ENCODE measurements around the gene GSDME. TPM values are rescaled to one million over a fixed set of nuclear protein-coding genes. Genes with fewer than 3 reads are reported as not detected.

GSDME gene
- total RNA-seq, 1 donor from 2014 or later: 11.0 TPM

DNA sequence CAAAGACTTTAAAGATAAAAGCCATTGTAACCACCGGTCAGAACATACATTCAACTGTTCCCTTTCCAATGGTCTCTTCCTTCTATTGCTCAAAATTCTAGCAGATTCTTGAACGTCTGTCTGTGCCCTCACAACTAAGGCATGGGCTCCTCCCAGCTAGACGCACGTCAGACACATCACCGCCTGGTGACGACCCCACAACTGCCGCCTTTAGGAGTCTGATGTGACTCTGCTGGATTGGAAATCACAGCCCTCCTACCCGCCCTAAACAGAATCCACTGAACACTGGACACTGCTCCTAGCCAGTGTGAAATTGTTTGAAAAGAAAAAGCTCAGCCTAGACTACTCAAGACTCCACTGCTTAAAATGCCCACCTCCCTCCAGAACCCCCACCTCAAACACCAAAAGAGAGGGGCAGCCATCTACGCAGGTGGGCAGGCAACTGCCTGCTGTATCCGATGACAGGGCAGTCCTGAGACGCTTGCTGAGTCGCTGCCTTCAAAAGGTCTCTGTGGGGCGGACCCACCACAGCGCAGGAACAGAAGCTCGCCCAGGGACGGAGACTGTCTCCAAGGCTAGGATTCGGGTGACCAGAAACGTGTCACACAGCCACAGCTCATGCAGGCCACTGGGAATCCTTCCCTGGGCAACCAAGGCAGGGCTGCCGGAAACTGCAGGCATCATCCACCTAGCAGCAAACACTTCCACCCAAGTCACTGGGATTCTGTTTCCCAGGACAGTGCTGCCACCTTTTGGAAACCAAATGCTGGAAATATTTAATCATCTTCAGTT lies 34.7 kb downstream of the GSDME start:
- no peaks in the 10 kb centered on the region for H3K36me3 Mint-ChIP-seq (ENCODE audit: low read depth)
- no peak overlapping the region for H3K27ac Mint-ChIP-seq
- H3K9me3 Mint-ChIP-seq: no peaks in the 10 kb centered on the region
- intact Hi-C loops (cut with micrococcal nuclease): no loop called here
- no peak for DNase-seq (ENCODE audit: low spot score)
- peaks cover 5% of the 10 kb centered on the region for H3K27me3 Mint-ChIP-seq (ENCODE audit: insufficient read depth)
- H3K4me3 Mint-ChIP-seq: no peak overlapping the region
- H3K4me1 Mint-ChIP-seq (ENCODE audit: low read depth): peaks cover 9% of the 10 kb centered on the region

DNA sequence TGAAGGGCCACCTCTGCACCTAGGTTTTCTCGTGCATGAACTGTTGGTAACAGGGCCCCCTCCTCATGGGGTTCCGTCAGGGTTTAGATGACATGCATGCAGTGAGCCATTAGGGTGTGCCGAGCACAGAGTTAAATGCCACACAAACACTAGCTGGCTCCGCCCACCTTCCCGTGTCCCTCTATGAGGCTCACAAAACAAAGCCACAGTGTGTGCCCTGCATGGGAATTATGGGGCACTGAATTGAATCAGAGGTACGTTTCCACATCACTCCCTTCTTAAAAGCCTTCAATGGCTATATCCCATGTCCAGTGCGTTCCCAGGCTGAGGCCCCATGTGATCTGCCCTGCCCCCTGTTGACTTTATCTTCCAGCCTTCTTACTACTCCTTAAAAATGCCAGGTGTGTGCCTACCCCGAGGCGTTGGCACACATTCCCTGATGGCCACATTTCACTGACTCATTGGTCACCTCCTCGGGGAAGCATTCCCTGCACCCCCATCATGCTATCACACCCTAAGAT lies 35.7 kb downstream of the GSDME start:
- Mint-ChIP-seq H3K4me1 (ENCODE audit: low read depth) (no peaks in the 10 kb centered on the region), H3K27me3 (ENCODE audit: insufficient read depth) (peaks cover 3% of the 10 kb centered on the region), H3K9me3 (no peaks in the 10 kb centered on the region), H3K36me3 (ENCODE audit: low read depth) (no peaks in the 10 kb centered on the region), H3K27ac (no peak overlapping the region), H3K4me3 (no peak overlapping the region)
- DNase-seq (ENCODE audit: low spot score): no peak
- intact Hi-C loops (cut with micrococcal nuclease): no loop called here

DNA sequence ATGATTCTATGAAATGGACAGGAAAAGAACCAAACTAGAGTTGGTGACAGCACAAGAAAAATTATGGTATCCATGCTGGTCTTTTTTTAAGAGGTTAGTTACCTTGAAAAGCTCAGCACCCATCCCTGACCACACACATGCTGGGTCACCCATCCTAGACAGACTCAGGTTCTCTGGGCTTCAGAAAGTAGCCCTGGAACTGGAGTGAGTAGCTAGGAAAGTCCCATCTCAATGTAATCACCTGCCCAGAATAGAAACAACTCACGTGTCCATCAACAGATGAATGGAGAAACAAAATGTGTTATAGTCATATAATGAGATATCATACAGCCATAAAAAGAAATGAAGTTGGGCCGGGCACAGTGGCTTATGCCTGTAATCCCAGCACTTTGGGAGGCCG lies 37.0 kb downstream of the GSDME start:
- Mint-ChIP-seq H3K36me3 (ENCODE audit: low read depth) (no peaks in the 10 kb centered on the region), H3K4me3 (no peak overlapping the region), H3K27ac (no peak overlapping the region), H3K9me3 (no peaks in the 10 kb centered on the region), H3K4me1 (ENCODE audit: low read depth) (peaks cover 9% of the 10 kb centered on the region), H3K27me3 (ENCODE audit: insufficient read depth) (no peaks in the 10 kb centered on the region)
- intact Hi-C loops (cut with micrococcal nuclease): no loop called here
- DNase-seq (ENCODE audit: low spot score): no peak

DNA sequence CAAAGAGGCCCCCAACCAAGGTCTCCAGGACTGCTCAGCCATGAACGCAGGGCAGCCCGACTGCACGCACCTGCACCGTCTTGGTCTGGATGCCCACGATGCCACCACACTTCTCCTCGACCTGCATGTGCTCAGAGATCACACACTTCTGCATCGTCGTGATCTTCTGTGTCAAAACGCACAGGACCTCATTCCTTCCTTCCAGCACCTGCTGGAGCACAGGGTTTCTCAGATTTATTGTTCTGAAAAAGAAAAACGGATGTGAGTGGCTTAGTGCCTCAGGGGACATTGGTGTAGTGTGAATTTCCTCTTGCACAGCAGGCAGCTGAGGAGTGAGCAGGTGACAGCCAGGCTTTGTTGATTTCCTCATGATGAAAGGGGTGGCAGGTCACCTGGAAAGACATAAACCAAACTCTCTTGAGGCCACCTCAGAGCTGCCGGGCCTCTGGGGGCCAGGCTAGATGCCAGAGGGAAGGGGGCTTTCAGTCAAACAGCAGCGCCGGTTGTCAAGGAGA lies 38.2 kb downstream of the GSDME start:
- H3K36me3 Mint-ChIP-seq (ENCODE audit: low read depth): no peaks in the 10 kb centered on the region
- DNase-seq (ENCODE audit: low spot score): no peak
- H3K9me3 Mint-ChIP-seq: no peaks in the 10 kb centered on the region
- intact Hi-C loops (cut with micrococcal nuclease): loop anchor here (5.0 kb wide), 1 partner anchor 38 kb away; the partner anchor contains the start of gene GSDME
- no peaks in the 10 kb centered on the region for H3K27me3 Mint-ChIP-seq (ENCODE audit: insufficient read depth)
- no peak overlapping the region for H3K4me3 Mint-ChIP-seq
- H3K4me1 Mint-ChIP-seq (ENCODE audit: low read depth): peaks cover 13% of the 10 kb centered on the region
- H3K27ac Mint-ChIP-seq: no peak overlapping the region

DNA sequence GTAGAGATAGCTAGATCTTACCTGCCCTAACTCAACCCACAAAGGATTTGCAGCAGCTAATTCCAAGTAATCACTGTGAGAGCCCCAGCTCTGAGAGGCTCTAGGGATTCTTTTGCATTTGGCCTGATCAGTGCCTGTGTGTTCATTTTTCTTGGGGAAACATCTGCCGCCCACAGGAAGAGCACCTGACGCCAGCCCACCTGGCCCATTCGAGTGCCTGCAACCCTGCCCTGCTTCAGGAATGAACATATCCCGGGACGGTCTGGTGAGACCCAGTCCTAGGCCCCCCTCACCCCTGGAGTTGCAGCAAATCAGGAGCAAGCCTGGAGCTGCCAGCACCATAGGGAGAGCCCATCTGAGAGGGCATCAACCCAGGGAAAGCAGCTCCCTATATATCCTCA lies 38.8 kb downstream of the GSDME start:
- Mint-ChIP-seq H3K27ac (no peak overlapping the region), H3K27me3 (ENCODE audit: insufficient read depth) (peaks cover under 1% of the 10 kb centered on the region), H3K9me3 (no peaks in the 10 kb centered on the region), H3K4me3 (no peak overlapping the region), H3K36me3 (ENCODE audit: low read depth) (peaks cover under 1% of the 10 kb centered on the region), H3K4me1 (ENCODE audit: low read depth) (peaks cover 13% of the 10 kb centered on the region)
- intact Hi-C loops (cut with micrococcal nuclease): loop anchor here (5.0 kb wide), 1 partner anchor 39 kb away; the partner anchor contains the start of gene GSDME
- DNase-seq (ENCODE audit: low spot score): no peak

DNA sequence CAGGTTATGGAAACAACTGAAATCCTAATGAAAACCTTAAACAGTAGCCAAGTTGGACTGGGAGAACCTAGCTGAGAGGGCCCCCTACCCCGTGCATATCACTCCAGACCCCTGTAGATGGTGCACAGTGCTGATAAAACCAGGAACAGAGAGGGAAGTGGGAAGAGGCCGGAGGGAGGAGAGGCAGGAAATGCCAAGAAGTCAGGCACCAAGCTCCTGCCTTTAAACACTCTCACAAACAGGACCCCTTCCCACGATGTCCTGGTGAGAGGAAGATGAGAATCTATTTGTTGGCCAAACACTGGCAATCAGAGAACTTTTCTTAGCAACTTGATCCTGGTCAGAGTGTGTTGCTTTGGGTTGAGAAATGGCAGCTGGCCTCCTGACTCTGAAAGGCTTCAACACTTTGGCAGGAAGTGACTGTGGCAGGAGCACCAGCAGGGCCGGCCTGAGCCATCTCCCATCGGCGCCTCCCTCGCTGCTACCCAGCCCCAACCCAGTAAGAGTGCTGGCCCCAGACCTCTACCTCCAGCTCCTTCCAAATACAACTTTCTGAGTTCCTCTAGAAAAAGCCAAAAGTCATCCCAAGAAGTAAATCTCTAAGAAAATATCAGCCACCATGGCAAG lies 39.5 kb downstream of the GSDME start:
- no peak overlapping the region for H3K4me3 Mint-ChIP-seq
- H3K9me3 Mint-ChIP-seq: no peaks in the 10 kb centered on the region
- intact Hi-C loops (cut with micrococcal nuclease): loop anchor here (5.0 kb wide), 1 partner anchor 39 kb away; the partner anchor contains the start of gene GSDME
- H3K36me3 Mint-ChIP-seq (ENCODE audit: low read depth): peaks cover 2% of the 10 kb centered on the region
- H3K27ac Mint-ChIP-seq: no peak overlapping the region
- DNase-seq (ENCODE audit: low spot score): no peak
- peaks cover 13% of the 10 kb centered on the region for H3K4me1 Mint-ChIP-seq (ENCODE audit: low read depth)
- H3K27me3 Mint-ChIP-seq (ENCODE audit: insufficient read depth): peaks cover 2% of the 10 kb centered on the region

DNA sequence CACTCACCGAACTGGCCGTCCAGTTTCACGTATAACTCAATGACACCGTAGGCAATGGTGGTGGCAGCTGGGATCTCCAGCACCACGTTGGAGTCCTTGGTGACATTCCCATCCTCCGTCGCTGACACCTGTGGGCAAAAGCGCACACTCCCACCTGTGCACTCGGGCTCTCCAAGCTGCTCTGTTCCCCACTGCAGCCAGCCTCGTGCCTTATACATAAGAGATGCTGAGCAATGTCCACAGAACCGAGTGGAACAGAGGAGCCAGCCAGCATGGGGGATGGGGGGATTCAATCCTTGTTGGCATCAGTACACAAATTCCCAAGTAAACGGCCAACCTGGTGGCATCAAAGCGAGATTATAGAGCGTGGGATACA lies 40.0 kb downstream of the GSDME start:
- H3K4me1 Mint-ChIP-seq (ENCODE audit: low read depth): peaks cover 13% of the 10 kb centered on the region
- no peak overlapping the region for H3K4me3 Mint-ChIP-seq
- intact Hi-C loops (cut with micrococcal nuclease): loop anchor here (5.0 kb wide), 1 partner anchor 40 kb away; the partner anchor contains the start of gene GSDME
- no peak overlapping the region for H3K27ac Mint-ChIP-seq
- no peak for DNase-seq (ENCODE audit: low spot score)
- H3K27me3 Mint-ChIP-seq (ENCODE audit: insufficient read depth): peaks cover 2% of the 10 kb centered on the region
- H3K9me3 Mint-ChIP-seq: no peaks in the 10 kb centered on the region
- H3K36me3 Mint-ChIP-seq (ENCODE audit: low read depth): peaks cover 2% of the 10 kb centered on the region

DNA sequence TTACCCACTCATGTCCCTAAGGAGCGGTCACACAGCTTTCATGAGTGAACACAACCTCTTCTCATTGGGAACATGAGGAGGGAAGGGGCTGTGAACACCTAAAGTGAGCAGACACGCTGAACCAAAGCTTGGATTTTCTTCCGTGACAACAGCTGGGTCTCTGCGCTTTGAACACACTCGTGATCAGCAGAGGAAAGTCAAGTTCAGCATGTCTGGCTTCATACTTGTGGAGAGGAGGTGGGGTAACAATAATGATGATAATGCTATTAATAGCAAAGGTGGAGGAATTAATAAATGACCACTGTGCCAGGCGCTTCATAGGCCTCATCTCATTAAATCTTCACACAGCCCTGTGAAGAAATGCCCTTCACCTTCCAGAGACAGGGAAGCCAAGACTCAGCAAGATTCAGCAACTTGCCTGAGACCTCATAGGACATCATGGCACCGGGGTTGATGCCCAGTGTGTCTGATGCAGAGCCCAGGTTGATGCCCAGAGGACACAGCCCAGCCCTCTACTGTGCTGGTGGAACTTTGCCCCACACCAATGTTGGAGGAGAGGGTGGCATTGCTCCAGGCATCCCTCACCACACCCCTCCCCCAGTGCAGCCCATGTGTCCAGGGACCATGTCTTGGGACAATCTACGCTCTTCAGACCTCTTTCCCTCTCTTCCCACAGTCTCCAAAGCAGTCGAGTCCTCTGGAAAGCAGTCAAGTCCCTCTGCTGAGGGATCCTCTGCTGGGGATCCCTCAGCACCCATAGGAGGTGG lies 40.6 kb downstream of the GSDME start:
- peaks cover 2% of the 10 kb centered on the region for H3K27me3 Mint-ChIP-seq (ENCODE audit: insufficient read depth)
- no peaks in the 10 kb centered on the region for H3K9me3 Mint-ChIP-seq
- H3K27ac Mint-ChIP-seq: no peak overlapping the region
- peaks cover 13% of the 10 kb centered on the region for H3K4me1 Mint-ChIP-seq (ENCODE audit: low read depth)
- no peak for DNase-seq (ENCODE audit: low spot score)
- H3K4me3 Mint-ChIP-seq: no peak overlapping the region
- intact Hi-C loops (cut with micrococcal nuclease): loop anchor here (5.0 kb wide), 1 partner anchor 41 kb away; the partner anchor contains the start of gene GSDME
- peaks cover 2% of the 10 kb centered on the region for H3K36me3 Mint-ChIP-seq (ENCODE audit: low read depth)

DNA sequence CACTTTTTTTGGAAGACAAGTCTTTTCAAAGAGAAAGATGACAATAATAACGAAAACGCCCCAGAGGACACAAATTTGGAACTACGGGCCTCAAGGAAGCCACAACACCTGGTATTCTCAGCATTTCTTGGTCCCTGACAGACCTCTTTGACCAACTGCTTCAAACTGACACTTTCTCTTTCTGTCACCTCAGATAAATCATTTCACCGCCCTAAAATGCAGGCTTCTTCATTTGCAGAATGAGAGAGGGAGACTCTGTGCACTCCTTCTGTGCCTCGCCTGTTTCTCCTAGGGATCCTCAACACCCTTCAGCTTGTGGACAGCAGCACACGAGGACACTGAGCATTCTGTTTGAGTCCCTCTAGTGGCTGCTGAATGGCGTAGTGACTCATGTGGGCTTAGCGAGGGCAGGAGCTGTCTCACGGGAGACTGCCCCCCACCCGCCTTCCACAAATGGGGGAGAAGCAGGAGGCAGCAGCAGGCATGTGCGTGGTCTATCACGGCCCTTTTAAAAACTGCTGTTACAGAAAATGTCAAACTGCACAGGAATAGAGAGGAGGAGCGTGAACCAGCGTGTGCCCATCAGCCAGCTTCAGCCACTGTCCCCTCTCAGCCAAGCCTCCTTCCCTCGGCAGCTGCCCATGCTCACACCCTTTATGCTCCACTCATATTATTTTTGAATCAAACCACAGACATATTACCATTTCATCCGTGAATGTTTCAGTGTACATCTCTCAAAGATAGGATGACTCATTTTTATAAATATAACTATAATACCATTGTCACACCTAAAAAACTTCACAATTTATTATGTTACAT lies 41.4 kb downstream of the GSDME start:
- H3K9me3 Mint-ChIP-seq: no peaks in the 10 kb centered on the region
- no peak overlapping the region for H3K27ac Mint-ChIP-seq
- no peak overlapping the region for H3K4me3 Mint-ChIP-seq
- DNase-seq (ENCODE audit: low spot score): no peak
- H3K36me3 Mint-ChIP-seq (ENCODE audit: low read depth): peaks cover 2% of the 10 kb centered on the region
- peaks cover 13% of the 10 kb centered on the region for H3K4me1 Mint-ChIP-seq (ENCODE audit: low read depth)
- peaks cover 2% of the 10 kb centered on the region for H3K27me3 Mint-ChIP-seq (ENCODE audit: insufficient read depth)
- intact Hi-C loops (cut with micrococcal nuclease): loop anchor here (5.0 kb wide), 1 partner anchor 41 kb away; the partner anchor contains the start of gene GSDME

DNA sequence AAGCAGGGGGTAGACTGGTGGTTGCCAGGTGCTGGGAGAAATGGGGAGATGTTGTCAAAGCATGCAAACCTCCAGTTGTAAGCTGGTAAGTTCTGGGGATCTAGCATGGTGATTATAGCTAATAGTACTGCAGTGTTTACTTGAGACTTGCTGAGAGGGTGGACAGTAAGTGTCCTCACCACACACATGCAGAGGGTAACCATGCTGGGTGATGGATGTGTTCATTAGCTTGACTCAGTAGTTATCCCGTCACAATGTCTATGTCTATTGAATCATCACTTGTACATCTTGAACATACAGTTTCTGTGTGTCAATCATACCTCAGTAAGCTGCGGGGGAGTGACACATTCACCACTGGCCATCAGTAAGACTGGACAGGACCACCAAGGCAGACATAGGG lies 42.1 kb downstream of the GSDME start:
- peaks cover 2% of the 10 kb centered on the region for H3K36me3 Mint-ChIP-seq (ENCODE audit: low read depth)
- peaks cover 13% of the 10 kb centered on the region for H3K4me1 Mint-ChIP-seq (ENCODE audit: low read depth)
- H3K27me3 Mint-ChIP-seq (ENCODE audit: insufficient read depth): peaks cover 4% of the 10 kb centered on the region
- no peak overlapping the region for H3K4me3 Mint-ChIP-seq
- DNase-seq (ENCODE audit: low spot score): no peak
- no peak overlapping the region for H3K27ac Mint-ChIP-seq
- H3K9me3 Mint-ChIP-seq: no peaks in the 10 kb centered on the region
- intact Hi-C loops (cut with micrococcal nuclease): loop anchor here (5.0 kb wide), 1 partner anchor 42 kb away; the partner anchor contains the start of gene GSDME

DNA sequence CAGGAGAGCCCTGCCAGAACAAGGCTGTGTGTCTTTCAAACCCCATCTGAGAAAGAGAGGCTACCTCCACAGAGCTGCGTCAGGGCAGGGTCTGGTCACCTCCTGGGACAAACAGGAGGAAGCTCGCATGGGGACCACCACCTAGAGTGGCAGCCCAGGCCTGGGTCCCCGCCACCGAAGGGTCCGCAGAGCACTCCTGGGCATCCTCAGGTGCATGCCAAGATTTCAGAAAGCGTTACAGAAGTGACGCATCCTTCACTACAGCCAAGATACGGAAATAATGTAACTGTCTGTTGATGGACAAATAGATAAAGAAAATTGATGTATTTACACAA lies 42.6 kb downstream of the GSDME start:
- Mint-ChIP-seq H3K27me3 (ENCODE audit: insufficient read depth) (peaks cover 4% of the 10 kb centered on the region), H3K4me1 (ENCODE audit: low read depth) (peaks cover 13% of the 10 kb centered on the region), H3K36me3 (ENCODE audit: low read depth) (peaks cover 2% of the 10 kb centered on the region), H3K4me3 (no peak overlapping the region), H3K27ac (no peak overlapping the region), H3K9me3 (no peaks in the 10 kb centered on the region)
- intact Hi-C loops (cut with micrococcal nuclease): loop anchor here (5.0 kb wide), 1 partner anchor 43 kb away; the partner anchor contains the start of gene GSDME
- DNase-seq (ENCODE audit: low spot score): no peak
